ENCODE measurements around the gene TCEAL3. TPM values are rescaled to one million over a fixed set of nuclear protein-coding genes. Genes with fewer than 3 reads are reported as not detected.
"Not testable (repeated sequence)": the region's sequence is repeated elsewhere in the genome, so short reads cannot be mapped to it uniquely, and the experiment has no call there.

The TCEAL3 gene
- total RNA-seq, 2 donors from 2014 or later, result 5.2 to 7.6 TPM

DNA sequence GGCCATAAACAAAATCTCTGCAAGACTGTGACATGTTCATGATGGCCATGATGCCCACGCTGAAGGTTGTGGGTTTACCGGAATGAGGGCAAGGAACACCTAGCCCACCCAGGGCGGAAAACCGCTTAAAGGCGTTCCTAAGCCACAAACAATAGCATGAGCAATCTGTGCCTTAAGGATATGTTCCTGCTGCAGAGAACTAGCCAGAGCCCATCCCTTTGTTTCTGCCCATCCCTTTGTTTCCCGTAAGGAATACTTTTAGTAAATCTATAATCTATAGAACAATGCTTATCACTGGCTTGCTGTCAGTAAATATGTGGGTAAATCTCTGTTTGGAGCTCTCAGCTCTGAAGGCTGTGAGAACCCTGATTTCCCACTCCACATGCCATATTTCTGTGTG lies 12.6 kb upstream of the TCEAL3 start:
- ATAC-seq, H3K27me3 Mint-ChIP-seq, H3K4me1 Mint-ChIP-seq: not testable (repeated sequence)

DNA sequence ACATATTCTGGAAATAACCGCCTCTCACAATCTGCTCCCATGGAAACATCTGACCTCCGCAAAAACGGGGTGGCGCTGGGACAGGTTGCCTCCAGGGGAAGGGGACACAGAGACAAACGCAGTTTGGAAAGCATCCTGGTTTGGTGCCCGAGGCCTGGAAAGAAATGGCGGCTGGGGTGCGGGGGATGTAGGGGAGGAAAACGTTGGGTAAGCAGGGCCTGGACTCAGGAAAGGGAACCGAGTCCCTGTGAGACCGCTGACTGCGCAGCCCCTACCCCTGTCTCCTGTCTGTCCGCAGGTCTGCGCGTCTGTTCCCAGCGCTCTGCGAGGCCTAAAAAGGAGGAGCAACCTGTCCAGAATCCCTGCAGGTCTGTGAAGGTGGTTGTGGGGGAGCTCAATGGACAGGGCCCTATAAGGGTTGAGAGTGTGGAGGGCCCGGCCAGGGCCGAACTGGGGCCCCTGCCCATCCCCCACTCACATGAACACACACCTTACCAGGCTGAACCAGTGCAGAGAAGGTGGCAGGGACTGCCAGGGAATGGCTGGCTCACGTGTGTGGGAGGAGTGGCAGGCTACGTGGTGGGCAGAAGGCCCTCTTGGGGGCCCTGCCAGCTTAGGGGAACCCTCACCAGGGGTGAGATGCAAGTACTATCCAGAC lies 672 bp downstream of the TCEAL3 start:
- Mint-ChIP-seq H3K27ac (peak overlapping the region; percentile 75), H3K36me3 (ENCODE audit: low read depth) (no peaks in the 10 kb centered on the region), H3K4me3 (peak overlapping the region; percentile 82), H3K27me3 (no peaks in the 10 kb centered on the region), H3K4me1 (peaks cover 3% of the 10 kb centered on the region)
- ATAC-seq (peak; percentile 8), DNase-seq (no peak)
- no peaks in the 10 kb centered on the region for H3K9me3 ChIP-seq (ENCODE audit: control insufficient read depth, low read length, poor library complexity, severe bottlenecking)

More for the DNA sequence above, 12.6 kb upstream of the TCEAL3 start:
- H3K27ac Mint-ChIP-seq; H3K4me3 Mint-ChIP-seq; H3K9me3 ChIP-seq (ENCODE audit: control insufficient read depth, low read length, poor library complexity, severe bottlenecking); H3K36me3 Mint-ChIP-seq (ENCODE audit: low read depth); DNase-seq: not testable (repeated sequence)

DNA sequence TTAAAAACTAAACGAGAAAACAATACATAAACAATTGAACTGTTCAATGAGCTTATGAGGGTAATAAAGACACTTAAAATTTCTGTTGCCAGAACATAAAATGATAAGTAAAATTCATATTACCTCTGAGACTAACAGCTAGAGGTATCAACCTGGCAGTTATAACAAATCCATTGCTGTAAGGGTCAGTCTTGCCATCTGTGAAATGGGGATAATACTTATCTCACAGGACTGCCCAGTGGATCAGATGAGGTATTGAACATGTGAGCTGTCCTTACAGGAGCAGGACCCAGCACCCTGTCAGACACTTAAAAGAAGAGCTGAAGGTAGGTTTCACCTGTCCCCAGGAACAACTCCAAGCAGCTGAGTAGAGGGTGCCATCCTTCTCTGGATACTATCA lies 2.5 kb downstream of the TCEAL3 start:
- Mint-ChIP-seq H3K27ac (no peak overlapping the region), H3K36me3 (ENCODE audit: low read depth) (no peaks in the 10 kb centered on the region), H3K4me3 (no peak overlapping the region), H3K27me3 (no peaks in the 10 kb centered on the region), H3K4me1 (peaks cover 3% of the 10 kb centered on the region)
- no peaks in the 10 kb centered on the region for H3K9me3 ChIP-seq (ENCODE audit: control insufficient read depth, low read length, poor library complexity, severe bottlenecking)
- no peak for ATAC-seq
- no peak for DNase-seq

DNA sequence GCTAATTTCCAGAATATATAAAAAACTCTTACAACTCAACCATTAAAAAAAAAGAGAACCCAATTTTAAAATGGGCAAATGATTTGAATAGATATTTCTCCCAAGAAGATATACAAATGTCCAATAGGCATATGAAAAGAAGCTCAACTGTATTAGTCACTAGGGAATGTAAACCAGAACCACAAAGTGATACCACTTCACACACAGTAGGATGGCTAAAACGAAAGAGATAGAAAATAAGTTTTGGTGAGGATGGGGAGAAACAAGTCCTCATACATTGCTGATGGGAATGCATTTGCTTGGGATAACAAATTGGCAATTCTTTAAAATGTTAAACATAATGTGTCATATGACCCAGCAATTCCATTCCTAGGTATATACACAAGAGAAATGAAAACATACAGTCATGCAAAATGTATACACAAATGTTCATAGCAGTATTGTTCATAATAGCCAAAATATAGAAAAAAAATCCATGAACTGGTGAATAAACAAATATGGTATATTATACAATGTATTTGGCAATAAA lies 5.7 kb downstream of the TCEAL3 start:
- Mint-ChIP-seq H3K4me3 (no peak overlapping the region), H3K36me3 (ENCODE audit: low read depth) (no peaks in the 10 kb centered on the region), H3K27me3 (no peaks in the 10 kb centered on the region), H3K4me1 (no peaks in the 10 kb centered on the region), H3K27ac (no peak overlapping the region)
- DNase-seq (no peak), ATAC-seq (no peak)
- H3K9me3 ChIP-seq (ENCODE audit: control insufficient read depth, low read length, poor library complexity, severe bottlenecking), result no peaks in the 10 kb centered on the region

DNA sequence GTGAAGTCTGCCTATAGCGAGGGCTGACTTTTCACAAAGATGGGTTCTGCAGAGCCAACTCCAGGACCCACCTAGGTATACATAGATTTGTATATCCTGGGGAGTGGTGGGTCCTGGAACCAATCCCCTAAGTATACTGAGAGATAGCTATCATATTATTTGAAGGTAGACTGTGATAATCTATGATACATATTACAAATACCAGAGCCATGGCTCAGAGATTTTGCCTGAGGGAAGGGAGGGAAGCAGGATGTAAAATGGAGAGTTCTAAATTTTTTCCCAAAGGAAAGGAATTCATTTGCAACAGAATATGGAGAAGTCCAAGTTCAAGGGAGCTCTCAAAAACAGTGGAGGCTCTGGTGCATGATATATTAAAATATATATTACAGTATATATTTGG lies 7.2 kb downstream of the TCEAL3 start:
- H3K27me3 Mint-ChIP-seq, result no peaks in the 10 kb centered on the region
- H3K4me3 Mint-ChIP-seq, result no peak overlapping the region
- H3K36me3 Mint-ChIP-seq (ENCODE audit: low read depth), result no peaks in the 10 kb centered on the region
- no peaks in the 10 kb centered on the region for H3K9me3 ChIP-seq (ENCODE audit: control insufficient read depth, low read length, poor library complexity, severe bottlenecking)
- H3K4me1 Mint-ChIP-seq, result no peaks in the 10 kb centered on the region
- DNase-seq, result no peak
- ATAC-seq, result no peak
- H3K27ac Mint-ChIP-seq, result no peak overlapping the region

DNA sequence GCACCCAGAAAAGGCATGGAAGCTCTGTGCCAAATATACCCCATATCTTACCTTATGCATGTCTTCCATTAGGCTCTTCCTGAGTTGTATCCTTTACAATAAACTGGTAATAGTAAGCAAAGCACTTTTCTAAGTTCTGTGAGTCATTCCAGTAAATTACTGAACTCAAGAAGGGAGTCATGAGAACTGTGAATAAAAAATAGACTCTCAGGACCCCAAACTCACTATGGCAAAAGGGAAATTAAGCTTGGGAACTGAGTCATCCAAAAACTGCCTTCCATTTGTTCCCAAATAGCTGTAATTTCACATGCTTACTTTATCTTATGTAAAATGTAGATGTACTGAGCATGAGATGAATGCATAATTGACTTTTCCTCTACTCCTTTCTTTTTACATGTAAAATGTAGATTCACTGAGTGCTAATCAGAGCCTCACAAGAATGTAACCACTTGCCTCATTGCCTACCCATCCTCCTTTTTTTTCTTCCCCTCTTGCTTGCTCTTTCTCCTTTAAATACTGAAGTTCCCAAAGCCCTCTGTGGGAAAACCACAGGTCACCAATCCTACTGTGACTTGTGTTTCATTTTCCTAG lies 8.1 kb downstream of the TCEAL3 start:
- no peak for ATAC-seq
- Mint-ChIP-seq H3K36me3 (ENCODE audit: low read depth) (no peaks in the 10 kb centered on the region), H3K27me3 (no peaks in the 10 kb centered on the region), H3K4me3 (no peak overlapping the region), H3K4me1 (no peaks in the 10 kb centered on the region), H3K27ac (no peak overlapping the region)
- no peaks in the 10 kb centered on the region for H3K9me3 ChIP-seq (ENCODE audit: control insufficient read depth, low read length, poor library complexity, severe bottlenecking)
- DNase-seq, result no peak

DNA sequence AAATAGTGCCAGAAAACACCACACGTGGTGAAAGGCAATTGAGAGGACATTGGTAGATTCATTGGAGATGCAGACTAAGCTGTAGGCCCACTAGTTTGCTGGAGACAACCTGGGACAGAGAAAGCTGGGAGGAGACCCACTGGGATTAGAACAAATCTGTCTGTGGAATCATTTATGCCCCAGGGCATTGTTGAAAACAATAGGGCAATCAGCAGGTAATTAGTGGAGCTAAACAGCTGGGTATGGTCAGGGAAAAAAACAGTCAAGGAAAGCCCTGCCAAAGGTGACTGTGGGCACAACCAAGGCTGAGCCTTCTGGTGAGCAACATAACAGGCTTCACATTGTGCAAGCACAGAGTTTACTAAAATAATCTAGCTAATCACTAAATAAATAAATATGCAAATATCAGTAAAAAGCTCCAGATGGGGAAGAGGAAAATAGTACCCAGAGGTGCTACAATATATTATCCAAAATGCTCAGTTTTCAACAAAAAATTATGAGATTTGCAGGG lies 9.0 kb downstream of the TCEAL3 start:
- H3K4me1 Mint-ChIP-seq, result no peaks in the 10 kb centered on the region
- no peak for DNase-seq
- ATAC-seq, result no peak
- H3K36me3 Mint-ChIP-seq (ENCODE audit: low read depth), result no peaks in the 10 kb centered on the region
- H3K4me3 Mint-ChIP-seq, result no peak overlapping the region
- no peak overlapping the region for H3K27ac Mint-ChIP-seq
- no peaks in the 10 kb centered on the region for H3K27me3 Mint-ChIP-seq
- no peaks in the 10 kb centered on the region for H3K9me3 ChIP-seq (ENCODE audit: control insufficient read depth, low read length, poor library complexity, severe bottlenecking)

DNA sequence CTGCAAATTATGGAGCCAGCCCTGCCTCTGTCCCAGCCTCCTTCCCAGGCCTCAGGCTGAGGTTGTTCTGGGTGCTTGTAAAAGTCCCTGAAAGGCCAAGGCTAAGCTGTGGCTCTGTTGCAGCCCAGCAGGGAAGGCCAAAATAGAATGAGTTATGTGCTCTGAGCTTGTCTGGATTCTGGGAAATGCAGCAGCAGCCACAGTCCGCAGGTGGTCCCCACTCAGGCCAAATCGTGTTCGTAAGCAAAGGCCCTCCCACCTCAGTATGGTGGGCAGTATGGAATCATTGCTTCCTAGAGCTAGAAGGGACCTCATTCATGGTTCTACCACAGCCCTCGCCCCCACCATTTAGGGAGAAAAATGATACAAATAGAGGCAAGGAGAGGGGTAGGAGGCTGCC lies 16.3 kb downstream of the TCEAL3 start:
- Mint-ChIP-seq H3K4me3 (no peak overlapping the region), H3K36me3 (ENCODE audit: low read depth) (no peaks in the 10 kb centered on the region), H3K27ac (no peak overlapping the region), H3K27me3 (no peaks in the 10 kb centered on the region), H3K4me1 (peaks cover 5% of the 10 kb centered on the region)
- DNase-seq (no peak), ATAC-seq (no peak)
- H3K9me3 ChIP-seq (ENCODE audit: control insufficient read depth, low read length, poor library complexity, severe bottlenecking), result no peaks in the 10 kb centered on the region

DNA sequence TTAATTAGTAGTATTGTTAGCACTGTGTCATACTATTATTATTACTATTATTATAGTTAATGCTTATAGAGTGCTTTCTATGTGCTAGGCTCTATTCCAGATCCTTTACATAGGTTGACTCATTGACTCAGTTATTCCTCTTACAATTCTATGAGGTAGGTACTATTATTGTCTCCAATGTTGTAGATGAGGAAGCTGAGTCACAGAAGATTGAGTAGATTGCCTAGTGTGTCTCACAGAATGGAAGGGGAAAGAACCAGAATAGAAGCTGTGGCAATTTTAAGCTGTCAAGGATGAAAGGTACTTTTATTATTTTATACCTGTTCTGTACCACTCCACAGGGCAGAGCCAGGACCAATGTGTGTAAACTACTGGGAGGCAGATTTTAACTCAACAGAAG lies 19.1 kb downstream of the TCEAL3 start:
- ATAC-seq (no peak), DNase-seq (no peak)
- peaks cover 13% of the 10 kb centered on the region for H3K4me1 Mint-ChIP-seq
- no peak overlapping the region for H3K4me3 Mint-ChIP-seq
- H3K9me3 ChIP-seq (ENCODE audit: control insufficient read depth, low read length, poor library complexity, severe bottlenecking), result no peaks in the 10 kb centered on the region
- H3K36me3 Mint-ChIP-seq (ENCODE audit: low read depth), result no peaks in the 10 kb centered on the region
- no peak overlapping the region for H3K27ac Mint-ChIP-seq
- no peaks in the 10 kb centered on the region for H3K27me3 Mint-ChIP-seq

DNA sequence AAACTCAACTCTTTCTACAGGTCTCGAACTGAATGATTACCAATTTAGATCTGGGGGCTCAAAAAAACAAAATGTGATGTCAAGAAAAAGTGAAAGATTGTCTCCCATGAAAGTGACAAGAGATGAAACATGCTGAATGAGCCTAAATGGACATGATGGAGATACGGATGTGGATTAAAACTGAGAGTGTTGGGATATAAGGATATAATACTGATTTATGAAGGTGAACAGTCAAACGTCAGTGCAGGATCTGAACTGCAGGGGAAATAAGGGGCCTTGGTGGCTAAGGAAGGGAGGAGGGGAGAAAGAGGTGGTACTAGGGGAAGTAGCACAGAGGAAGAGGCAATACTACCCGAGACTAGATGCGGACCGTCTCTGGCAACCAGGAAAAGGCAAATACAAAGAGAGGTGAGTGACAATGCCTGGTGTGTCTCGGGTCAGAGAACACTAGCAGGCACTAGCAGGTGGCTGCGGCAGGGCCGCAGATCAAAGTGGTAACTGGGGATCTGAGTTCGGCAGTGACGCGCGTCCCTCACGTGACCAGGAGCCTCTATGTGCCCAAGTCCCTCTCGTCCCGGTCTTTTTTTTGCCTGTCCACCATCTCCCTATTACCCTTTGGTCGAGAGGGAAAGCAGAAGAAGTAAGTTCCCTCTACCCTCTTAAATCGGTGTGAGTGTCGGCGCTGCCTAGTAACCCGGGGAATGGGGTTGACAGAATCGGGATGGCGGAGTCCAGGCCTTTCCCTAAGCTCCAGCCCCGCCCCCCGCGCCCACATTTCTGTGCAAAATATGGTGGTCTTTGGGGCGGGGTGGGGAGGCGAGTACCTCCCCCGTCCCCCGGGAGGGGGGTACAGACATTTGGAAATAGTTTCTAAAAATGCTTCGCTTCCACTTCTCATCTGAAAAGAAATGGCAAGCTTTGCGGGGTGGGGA lies 20.9 kb downstream of the TCEAL3 start, which contains the start of gene TCEAL1:
Gene TCEAL1 (plus strand): TSS at position 590 of the 932 bp plus-strand sequence. CDS start 942 bp downstream, outside the sequence.
- H3K9me3 ChIP-seq (ENCODE audit: control insufficient read depth, low read length, poor library complexity, severe bottlenecking), result no peaks in the 10 kb centered on the region
- H3K27me3 Mint-ChIP-seq, result no peaks in the 10 kb centered on the region
- peak; percentile 4 to 14 (median 12) for DNase-seq
- peak; percentile 86 for ATAC-seq
- H3K36me3 Mint-ChIP-seq (ENCODE audit: low read depth), result no peaks in the 10 kb centered on the region
- H3K4me1 Mint-ChIP-seq, result peaks cover 13% of the 10 kb centered on the region
- peak within 1 kb of the TSS; percentile 91 for H3K4me3 Mint-ChIP-seq
- peak within 1 kb of the TSS; percentile 89 for H3K27ac Mint-ChIP-seq

DNA sequence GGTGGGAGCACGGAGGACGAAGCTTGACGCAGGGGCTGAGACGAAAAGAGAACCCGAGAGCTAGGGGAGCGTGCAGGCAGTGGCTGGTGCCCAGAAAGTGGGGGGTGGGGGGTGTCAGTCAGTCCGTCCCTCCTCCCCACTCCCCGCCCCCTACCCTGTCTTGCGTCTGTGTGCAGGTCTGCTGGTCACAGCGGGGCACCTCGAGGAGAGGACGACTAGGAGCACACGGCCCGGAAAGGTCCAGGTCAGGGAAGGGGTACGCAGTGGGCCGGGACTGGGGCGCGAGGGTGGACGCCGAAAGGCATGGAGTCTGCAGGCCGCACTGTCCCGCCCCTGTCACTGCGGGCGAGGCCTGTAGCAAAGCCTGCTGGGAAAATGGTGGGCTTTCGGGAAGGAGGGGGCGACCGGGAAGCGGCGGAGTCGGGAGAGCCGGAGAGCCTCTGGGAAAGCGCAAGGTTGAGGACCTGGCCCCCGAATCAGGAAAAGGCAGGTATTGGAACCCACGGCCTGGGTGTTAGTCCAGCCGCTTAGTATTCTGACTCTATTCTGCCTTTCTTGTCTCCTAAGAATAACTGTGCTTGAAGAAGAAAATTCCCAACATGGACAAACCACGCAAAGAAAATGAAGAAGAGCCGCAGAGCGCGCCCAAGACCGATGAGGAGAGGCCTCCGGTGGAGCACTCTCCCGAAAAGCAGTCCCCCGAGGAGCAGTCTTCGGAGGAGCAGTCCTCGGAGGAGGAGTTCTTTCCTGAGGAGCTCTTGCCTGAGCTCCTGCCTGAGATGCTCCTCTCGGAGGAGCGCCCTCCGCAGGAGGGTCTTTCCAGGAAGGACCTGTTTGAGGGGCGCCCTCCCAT lies 21.8 kb downstream of the TCEAL3 start:
- Mint-ChIP-seq H3K4me1 (peaks cover 13% of the 10 kb centered on the region), H3K27ac (peak overlapping the region; percentile 89), H3K36me3 (ENCODE audit: low read depth) (no peaks in the 10 kb centered on the region), H3K27me3 (no peaks in the 10 kb centered on the region), H3K4me3 (peak overlapping the region; percentile 91)
- DNase-seq (peak in 1 of 3 donors; percentile 8), ATAC-seq (peak; percentile 47)
- no peaks in the 10 kb centered on the region for H3K9me3 ChIP-seq (ENCODE audit: control insufficient read depth, low read length, poor library complexity, severe bottlenecking)

DNA sequence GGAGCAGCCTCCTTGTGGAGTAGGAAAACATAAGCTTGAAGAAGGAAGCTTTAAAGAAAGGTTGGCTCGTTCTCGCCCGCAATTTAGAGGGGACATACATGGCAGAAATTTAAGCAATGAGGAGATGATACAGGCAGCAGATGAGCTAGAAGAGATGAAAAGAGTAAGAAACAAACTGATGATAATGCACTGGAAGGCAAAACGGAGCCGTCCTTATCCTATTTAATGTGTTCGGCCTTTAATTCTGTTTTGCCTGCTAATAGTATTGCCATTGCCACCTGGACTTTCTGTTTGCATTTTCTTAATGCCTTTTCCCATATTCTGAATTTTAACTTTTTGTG lies 22.4 kb downstream of the TCEAL3 start:
- Mint-ChIP-seq H3K4me3 (peak overlapping the region; percentile 91), H3K27me3 (no peaks in the 10 kb centered on the region), H3K27ac (no peak overlapping the region), H3K36me3 (ENCODE audit: low read depth) (no peaks in the 10 kb centered on the region), H3K4me1 (peaks cover 13% of the 10 kb centered on the region)
- no peaks in the 10 kb centered on the region for H3K9me3 ChIP-seq (ENCODE audit: control insufficient read depth, low read length, poor library complexity, severe bottlenecking)
- ATAC-seq, result no peak
- no peak for DNase-seq

Measured in T-helper 17 cell (primary cell).